A549 (cell line): ENCODE measurements around the gene FNBP1L. TPM values are rescaled to one million over a fixed set of nuclear protein-coding genes. Genes with fewer than 3 reads are reported as not detected.

Experiments
- ATAC-seq, 2 experiments: fragments of 200-7000 bp in 1 of 2; fragments of >200 bp in 1 of 2; cut with Nextera tagmentation in 1 of 2; cut with Tn5 transposase in 1 of 2; 3 replicates each; pipeline versions ENCODE4 v1.8.0 to v1.9.1; 2018 to 2020; ENCODE audit warnings: mild to moderate bottlenecking in 1 of 2, moderate library complexity in 1 of 2
- CTCF ChIA-PET: fragments of 300-600 bp; sonication (Branson Sonifier 250); formaldehyde crosslinking; extraction: SDS; loops from one replicate; lab custom pipeline; 2021; ENCODE audit warnings: antibody characterized with exemption, inconsistent platforms; lab: Yijun Ruan, JAX
- POLR2A ChIA-PET: fragments of 350-600 bp; formaldehyde crosslinking; extraction: SDS; loops from one replicate; lab custom pipeline; 2021; ENCODE audit warnings: antibody characterized with exemption, inconsistent platforms; lab: Yijun Ruan, JAX
- DNase-seq, 2 experiments: peaks; one replicate each; pipeline versions ENCODE4 v3.0.0 to v3.0.0-alpha.2; 2011 to 2016; ENCODE audit warnings: low read depth in 1 of 2, low spot score in 1 of 2
- FAIRE-seq: peaks from 2 replicates; lab custom pipeline; 2011; peaks lifted over from hg19 to GRCh38; lab: Jason Lieb, UNC
- H3K27ac ChIP-seq, 2 experiments: fragments of >200 bp; sonication (Bioruptor Twin); formaldehyde crosslinking; 3 replicates each; pipeline ENCODE4 v1.5.1; 2016 to 2017
- H3K4me1 ChIP-seq: fragments of >200 bp; sonication (Bioruptor Twin); formaldehyde crosslinking; 3 replicates; pipeline ENCODE4 v1.6.1; 2016
- H3K4me2 ChIP-seq: fragments of >200 bp; sonication (Bioruptor Twin); formaldehyde crosslinking; 3 replicates; pipeline ENCODE4 v1.6.1; 2016
- H3K4me3 ChIP-seq: fragments of >200 bp; sonication (Bioruptor Twin); formaldehyde crosslinking; 3 replicates; pipeline ENCODE4 v1.5.1; 2016
- H3K9me3 ChIP-seq: fragments of >200 bp; sonication (Bioruptor Twin); formaldehyde crosslinking; 3 replicates; pipeline ENCODE4 v1.6.1; 2016
- EHF ChIP-seq: fragments of 250-450 bp; sonication (Bioruptor Pico); IDR thresholded peaks from 2 replicates; pipeline ENCODE4 v1.5.0; 2020; ENCODE audit warnings: mild to moderate bottlenecking
- FOXS1 ChIP-seq: fragments of 250-450 bp; sonication (Bioruptor Pico); IDR thresholded peaks from 2 replicates; pipeline ENCODE4 v1.5.0; 2020; ENCODE audit warnings: mild to moderate bottlenecking, moderate library complexity
- HEYL ChIP-seq: fragments of 250-450 bp; sonication (Bioruptor Pico); IDR thresholded peaks from 2 replicates; pipeline ENCODE4 v1.8.0; 2021; ENCODE audit warnings: mild to moderate bottlenecking, moderate library complexity
- HOXA7 ChIP-seq: fragments of 250-450 bp; sonication (Bioruptor Pico); IDR thresholded peaks from 2 replicates; pipeline ENCODE4 v1.5.0; 2020; ENCODE audit warnings: mild to moderate bottlenecking, moderate library complexity
- HOXB5 ChIP-seq: fragments of 250-450 bp; sonication (Bioruptor Pico); IDR thresholded peaks from 2 replicates; pipeline ENCODE4 v1.5.0; 2020; ENCODE audit warnings: mild to moderate bottlenecking, moderate library complexity
- KDM1A ChIP-seq: fragments of 200-600 bp; sonication (generic); IDR thresholded peaks from 2 replicates; pipeline ENCODE4 v1.6.1; 2016; ENCODE audit warnings: low read depth, mild to moderate bottlenecking
- KDM5A ChIP-seq: fragments of 200-600 bp; sonication (generic); IDR thresholded peaks from 2 replicates; pipeline ENCODE4 v1.6.1; 2016; ENCODE audit warnings: antibody characterized with exemption, mild to moderate bottlenecking
- NFE2L2 ChIP-seq: fragments of 150-350 bp; conservative IDR thresholded peaks from 2 replicates; pipeline ENCODE4 v1.6.1; 2014; ENCODE audit warnings: low read length
- POLR2A ChIP-seq: IDR thresholded peaks from 2 replicates; pipeline ENCODE4 v1.6.1; 2012; ENCODE audit warnings: mild to moderate bottlenecking, low read length
- RAD21 ChIP-seq, 2 experiments: fragments of >200 bp in 1 of 2; sonication (Bioruptor Twin) in 1 of 2; formaldehyde crosslinking in 1 of 2; IDR thresholded peaks in 1 of 2; conservative IDR thresholded peaks in 1 of 2; 2 replicates in 1 of 2; 3 replicates in 1 of 2; pipeline ENCODE4 v1.6.1; 2012 to 2018; ENCODE audit warnings: inconsistent platforms in 1 of 2
- RNF2 ChIP-seq: fragments of 200-600 bp; sonication (generic); IDR thresholded peaks from 2 replicates; pipeline ENCODE4 v1.6.1; 2016; ENCODE audit warnings: low read depth, mild to moderate bottlenecking, antibody characterized with exemption, moderate library complexity, borderline replicate concordance
- SREBF2 ChIP-seq: fragments of 450-650 bp; IDR thresholded peaks from 2 replicates; pipeline ENCODE4 v1.6.1; 2014; ENCODE audit warnings: mild to moderate bottlenecking, moderate library complexity
- TFCP2L1 ChIP-seq: fragments of 250-450 bp; sonication (Bioruptor Pico); IDR thresholded peaks from 2 replicates; pipeline ENCODE4 v1.5.0; 2021; ENCODE audit warnings: mild to moderate bottlenecking
- WGBS: methylation state at CpG from one replicate; pipeline ENCODE4 v1.1.6; 2017; ENCODE audit errors: missing lambda C conversion rate; 5-methylcytosine and 5-hydroxymethylcytosine counted together
- polyA plus RNA-seq, 4 experiments: library from polyadenylated mRNA; depleted of rRNA in 3 of 4; stranded (reverse); fragments of >200 nt; fragmentation: RNase III in 1 of 4; extraction: RNeasy Plus Mini Kit Qiagen cat#74134 plus additional on column Dnase treatment in 1 of 4; gene quantifications; 2 replicates in 3 of 4; 3 replicates in 1 of 4; pipeline ENCODE4 v1.2.3, GENCODE V29; 2011 to 2017
- TF ChIP-seq, protein P1 (sequence below): fragments of 250-450 bp; sonication (Bioruptor Pico); IDR thresholded peaks from 2 replicates; pipeline ENCODE4 v1.5.0; 2021; ENCODE audit warnings: mild to moderate bottlenecking, moderate library complexity, borderline replicate concordance
- TF ChIP-seq, protein P2 (sequence below): fragments of 450-650 bp; IDR thresholded peaks from 2 replicates; pipeline ENCODE4 v1.6.1; 2014; ENCODE audit warnings: antibody characterized with exemption
- TF ChIP-seq, protein P3 (sequence below): IDR thresholded peaks from 2 replicates; pipeline ENCODE4 v1.6.1; 2012
- TF ChIP-seq, protein P4 (sequence below): fragments of 200-600 bp; sonication (generic); IDR thresholded peaks from 2 replicates; pipeline ENCODE4 v1.6.1; 2016; ENCODE audit warnings: antibody characterized with exemption, mild to moderate bottlenecking, moderate library complexity
- TF ChIP-seq, protein P5 (sequence below): fragments of 150-350 bp; IDR thresholded peaks from 2 replicates; pipeline ENCODE4 v1.6.1; 2014; ENCODE audit warnings: low read depth, mild to moderate bottlenecking, low read length

FNBP1L gene
- polyA plus RNA-seq, 2 of the 4 experiments (the other 2 are of a cell fraction), result 19.8 to 42.3 TPM

DNA sequence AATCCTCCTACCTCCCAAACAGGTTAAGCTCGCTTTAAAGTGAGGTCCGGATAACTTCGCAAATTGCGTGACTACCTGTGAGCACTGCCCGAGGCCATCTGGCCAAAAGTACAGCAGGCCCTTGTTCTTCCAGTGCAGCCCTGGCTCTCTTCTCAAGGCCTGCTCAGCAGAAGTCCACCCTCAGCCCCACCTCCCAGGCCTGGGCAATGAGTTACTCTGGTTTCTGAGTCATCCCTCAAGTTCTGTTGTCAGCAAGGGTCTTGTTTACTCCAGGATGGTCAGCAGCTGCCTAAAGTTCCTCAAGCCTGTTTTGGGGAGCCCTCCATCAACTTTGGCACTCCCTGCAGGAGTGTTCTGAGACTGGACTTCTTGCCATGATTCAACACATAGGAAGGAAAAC, 132.0 kb downstream of the FNBP1L start:
- FAIRE-seq (no peak), ATAC-seq (peak in 1 of 2 experiments; percentile 66; a peak in 3 of 6 replicates), DNase-seq (peak in 1 of 2 experiments; percentile 39)
- H3K9me3 ChIP-seq, result no peaks in the 10 kb centered on the region
- H3K4me3 ChIP-seq, result no peak overlapping the region
- CTCF ChIA-PET, result interaction anchor here (2.1 kb wide), 1 partner anchor 265 kb away, joined by 6 read pairs; no protein-coding TSS in a partner anchor
- TF ChIP-seq KDM1A, result no peak
- TF ChIP-seq EHF (CRISPR knock-in tag), result no peak
- TF ChIP-seq, protein P1, sequence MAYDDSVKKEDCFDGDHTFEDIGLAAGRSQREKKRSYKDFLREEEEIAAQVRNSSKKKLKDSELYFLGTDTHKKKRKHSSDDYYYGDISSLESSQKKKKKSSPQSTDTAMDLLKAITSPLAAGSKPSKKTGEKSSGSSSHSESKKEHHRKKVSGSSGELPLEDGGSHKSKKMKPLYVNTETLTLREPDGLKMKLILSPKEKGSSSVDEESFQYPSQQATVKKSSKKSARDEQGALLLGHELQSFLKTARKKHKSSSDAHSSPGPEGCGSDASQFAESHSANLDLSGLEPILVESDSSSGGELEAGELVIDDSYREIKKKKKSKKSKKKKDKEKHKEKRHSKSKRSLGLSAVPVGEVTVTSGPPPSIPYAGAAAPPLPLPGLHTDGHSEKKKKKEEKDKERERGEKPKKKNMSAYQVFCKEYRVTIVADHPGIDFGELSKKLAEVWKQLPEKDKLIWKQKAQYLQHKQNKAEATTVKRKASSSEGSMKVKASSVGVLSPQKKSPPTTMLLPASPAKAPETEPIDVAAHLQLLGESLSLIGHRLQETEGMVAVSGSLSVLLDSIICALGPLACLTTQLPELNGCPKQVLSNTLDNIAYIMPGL, result no peak
- TF ChIP-seq HOXB5 (CRISPR knock-in tag), result no peak
- TF ChIP-seq HOXA7, result no peak
- no peak for TF ChIP-seq NFE2L2
- TF ChIP-seq, all 56 proteins: peak for 0
- 100% methylated on average over 2 of the region's 5 CpGs for WGBS
- POLR2A ChIA-PET, result no interaction called here
- H3K4me1 ChIP-seq, result peaks cover 63% of the 10 kb centered on the region
- H3K4me2 ChIP-seq, result peak overlapping the region; percentile 29
- H3K27ac ChIP-seq, result peak overlapping the region; percentile 56 to 83

DNA sequence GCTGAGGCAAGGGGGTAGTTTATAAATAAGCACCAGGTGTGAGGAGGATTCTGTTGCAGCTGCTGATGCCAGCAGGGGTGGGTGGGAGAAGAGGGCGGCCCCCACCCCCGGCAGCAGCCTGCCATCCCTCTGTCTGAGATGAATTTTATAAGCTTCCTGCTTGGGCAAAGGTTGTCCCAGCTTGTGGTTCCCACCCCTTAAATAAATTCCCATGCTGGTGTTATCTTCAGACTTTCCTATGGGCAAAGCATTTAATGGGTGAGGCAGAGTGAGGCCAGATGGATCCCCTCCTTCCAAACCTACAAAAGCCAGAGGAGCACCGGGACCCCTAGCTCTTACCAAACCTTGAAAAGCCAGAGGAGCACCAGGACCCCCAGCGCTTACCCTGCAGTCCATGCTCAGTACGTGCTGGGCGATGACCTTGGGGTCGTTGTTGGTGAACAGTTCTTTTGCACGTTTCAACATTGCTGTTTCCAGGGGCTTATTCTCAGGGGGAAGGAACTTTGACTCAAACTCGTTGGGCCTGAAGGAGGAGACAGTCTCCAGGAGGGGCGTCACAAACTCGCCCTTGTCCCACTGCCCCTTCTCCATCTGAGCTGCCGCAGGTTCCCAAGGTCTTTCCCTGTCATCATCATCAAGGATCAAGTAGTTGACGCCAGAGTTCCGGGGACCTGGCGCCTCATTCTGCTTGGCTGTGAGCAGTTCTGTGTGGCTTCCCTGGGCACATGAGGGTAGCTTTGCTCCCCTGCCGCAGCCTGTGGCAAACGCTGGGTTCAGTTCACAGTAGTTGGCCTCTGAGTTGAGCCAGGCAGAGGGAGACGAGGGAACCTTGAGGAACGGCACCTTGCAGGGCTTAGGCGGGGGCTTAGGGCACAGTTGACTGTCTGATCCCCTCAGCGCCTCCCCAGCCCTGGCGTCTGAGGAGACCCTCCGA, 134.3 kb downstream of the FNBP1L start:
- CTCF ChIA-PET, result interaction anchor here (1.6 to 3.3 kb wide), 3 partner anchors 10 to 262 kb away, joined by 6 to 10 read pairs (median 6); no protein-coding TSS in a partner anchor
- POLR2A ChIA-PET, result no interaction called here
- no peak for FAIRE-seq
- peaks cover 84% of the 10 kb centered on the region for H3K4me1 ChIP-seq
- no peak for DNase-seq
- 89% methylated on average over 16 of the region's 23 CpGs for WGBS
- H3K9me3 ChIP-seq, result no peaks in the 10 kb centered on the region
- H3K4me2 ChIP-seq, result no peak overlapping the region
- peak overlapping the region; percentile 73 to 83; a peak in 4 of 6 replicates for H3K27ac ChIP-seq
- ATAC-seq, result no peak
- TF ChIP-seq KDM5A (no peak), HOXB5 (CRISPR knock-in tag) (no peak), TFCP2L1 (CRISPR knock-in tag) (no peak), SREBF2 (no peak)
- TF ChIP-seq, protein P2, sequence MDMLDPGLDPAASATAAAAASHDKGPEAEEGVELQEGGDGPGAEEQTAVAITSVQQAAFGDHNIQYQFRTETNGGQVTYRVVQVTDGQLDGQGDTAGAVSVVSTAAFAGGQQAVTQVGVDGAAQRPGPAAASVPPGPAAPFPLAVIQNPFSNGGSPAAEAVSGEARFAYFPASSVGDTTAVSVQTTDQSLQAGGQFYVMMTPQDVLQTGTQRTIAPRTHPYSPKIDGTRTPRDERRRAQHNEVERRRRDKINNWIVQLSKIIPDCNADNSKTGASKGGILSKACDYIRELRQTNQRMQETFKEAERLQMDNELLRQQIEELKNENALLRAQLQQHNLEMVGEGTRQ, result no peak
- H3K4me3 ChIP-seq, result no peak overlapping the region

DNA sequence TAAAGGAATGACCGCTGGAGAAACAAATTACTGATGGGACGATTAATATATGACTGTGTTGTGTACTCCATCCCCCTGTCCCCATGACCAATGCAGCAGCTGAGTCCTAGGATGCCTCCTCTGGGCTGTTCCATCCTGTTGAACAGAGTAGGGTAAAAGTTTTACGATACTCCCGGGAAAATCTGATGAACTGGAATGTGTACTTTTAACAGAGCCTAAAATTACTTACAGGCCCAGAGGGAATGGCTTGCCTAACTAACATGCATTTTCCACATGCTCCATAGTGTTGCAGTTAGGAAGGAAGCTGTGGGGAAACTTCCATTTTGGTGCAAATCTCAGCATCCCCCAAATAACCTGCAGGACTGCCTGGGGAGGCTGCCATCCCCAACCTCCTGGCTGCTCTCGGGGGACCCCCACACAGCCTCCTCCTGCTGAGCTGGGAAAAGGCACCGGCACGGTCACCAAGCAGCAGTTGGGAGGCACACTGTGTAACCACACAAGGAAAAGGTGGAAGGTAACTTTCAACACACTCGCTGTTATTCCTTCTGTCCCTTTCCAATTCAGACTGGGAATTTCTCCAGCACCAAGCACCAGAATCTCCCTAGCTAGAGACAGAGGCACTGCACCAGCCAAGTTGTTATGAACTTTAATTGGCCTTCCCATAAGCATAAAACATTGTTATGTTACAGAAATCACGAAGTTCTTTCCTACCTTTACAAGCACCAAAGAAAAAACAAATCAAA, 136.5 kb downstream of the FNBP1L start:
- Histone ChIP-seq H3K27ac (peak overlapping the region; percentile 73 to 83), H3K9me3 (no peaks in the 10 kb centered on the region), H3K4me2 (peak overlapping the region; percentile 69), H3K4me3 (no peak overlapping the region; the same call in 2 of the 3 replicates), H3K4me1 (peaks cover 84% of the 10 kb centered on the region)
- DNase-seq, result no peak
- TF ChIP-seq RNF2 (no peak), RAD21 (conservative IDR thresholded peaks at IDR 0.05 in 1 of 2, IDR thresholded peaks at IDR 0.05 in 1 of 2) (no peak), HOXA7 (no peak), HEYL (CRISPR knock-in tag) (no peak), POLR2A (no peak), FOXS1 (CRISPR knock-in tag) (no peak), EHF (CRISPR knock-in tag) (no peak)
- TF ChIP-seq, protein P3, sequence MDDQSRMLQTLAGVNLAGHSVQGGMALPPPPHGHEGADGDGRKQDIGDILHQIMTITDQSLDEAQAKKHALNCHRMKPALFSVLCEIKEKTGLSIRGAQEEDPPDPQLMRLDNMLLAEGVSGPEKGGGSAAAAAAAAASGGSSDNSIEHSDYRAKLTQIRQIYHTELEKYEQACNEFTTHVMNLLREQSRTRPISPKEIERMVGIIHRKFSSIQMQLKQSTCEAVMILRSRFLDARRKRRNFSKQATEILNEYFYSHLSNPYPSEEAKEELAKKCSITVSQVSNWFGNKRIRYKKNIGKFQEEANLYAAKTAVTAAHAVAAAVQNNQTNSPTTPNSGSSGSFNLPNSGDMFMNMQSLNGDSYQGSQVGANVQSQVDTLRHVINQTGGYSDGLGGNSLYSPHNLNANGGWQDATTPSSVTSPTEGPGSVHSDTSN, result no peak
- TF ChIP-seq, protein P4, sequence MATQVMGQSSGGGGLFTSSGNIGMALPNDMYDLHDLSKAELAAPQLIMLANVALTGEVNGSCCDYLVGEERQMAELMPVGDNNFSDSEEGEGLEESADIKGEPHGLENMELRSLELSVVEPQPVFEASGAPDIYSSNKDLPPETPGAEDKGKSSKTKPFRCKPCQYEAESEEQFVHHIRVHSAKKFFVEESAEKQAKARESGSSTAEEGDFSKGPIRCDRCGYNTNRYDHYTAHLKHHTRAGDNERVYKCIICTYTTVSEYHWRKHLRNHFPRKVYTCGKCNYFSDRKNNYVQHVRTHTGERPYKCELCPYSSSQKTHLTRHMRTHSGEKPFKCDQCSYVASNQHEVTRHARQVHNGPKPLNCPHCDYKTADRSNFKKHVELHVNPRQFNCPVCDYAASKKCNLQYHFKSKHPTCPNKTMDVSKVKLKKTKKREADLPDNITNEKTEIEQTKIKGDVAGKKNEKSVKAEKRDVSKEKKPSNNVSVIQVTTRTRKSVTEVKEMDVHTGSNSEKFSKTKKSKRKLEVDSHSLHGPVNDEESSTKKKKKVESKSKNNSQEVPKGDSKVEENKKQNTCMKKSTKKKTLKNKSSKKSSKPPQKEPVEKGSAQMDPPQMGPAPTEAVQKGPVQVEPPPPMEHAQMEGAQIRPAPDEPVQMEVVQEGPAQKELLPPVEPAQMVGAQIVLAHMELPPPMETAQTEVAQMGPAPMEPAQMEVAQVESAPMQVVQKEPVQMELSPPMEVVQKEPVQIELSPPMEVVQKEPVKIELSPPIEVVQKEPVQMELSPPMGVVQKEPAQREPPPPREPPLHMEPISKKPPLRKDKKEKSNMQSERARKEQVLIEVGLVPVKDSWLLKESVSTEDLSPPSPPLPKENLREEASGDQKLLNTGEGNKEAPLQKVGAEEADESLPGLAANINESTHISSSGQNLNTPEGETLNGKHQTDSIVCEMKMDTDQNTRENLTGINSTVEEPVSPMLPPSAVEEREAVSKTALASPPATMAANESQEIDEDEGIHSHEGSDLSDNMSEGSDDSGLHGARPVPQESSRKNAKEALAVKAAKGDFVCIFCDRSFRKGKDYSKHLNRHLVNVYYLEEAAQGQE, result no peak
- TF ChIP-seq, protein P5, sequence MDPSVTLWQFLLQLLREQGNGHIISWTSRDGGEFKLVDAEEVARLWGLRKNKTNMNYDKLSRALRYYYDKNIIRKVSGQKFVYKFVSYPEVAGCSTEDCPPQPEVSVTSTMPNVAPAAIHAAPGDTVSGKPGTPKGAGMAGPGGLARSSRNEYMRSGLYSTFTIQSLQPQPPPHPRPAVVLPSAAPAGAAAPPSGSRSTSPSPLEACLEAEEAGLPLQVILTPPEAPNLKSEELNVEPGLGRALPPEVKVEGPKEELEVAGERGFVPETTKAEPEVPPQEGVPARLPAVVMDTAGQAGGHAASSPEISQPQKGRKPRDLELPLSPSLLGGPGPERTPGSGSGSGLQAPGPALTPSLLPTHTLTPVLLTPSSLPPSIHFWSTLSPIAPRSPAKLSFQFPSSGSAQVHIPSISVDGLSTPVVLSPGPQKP, result no peak
- TF ChIP-seq, protein P1, result no peak
- ATAC-seq, result peak; percentile 36 to 52; a peak in 3 of 6 replicates
- no peak for FAIRE-seq
- WGBS, result 49% methylated on average over 8 of the region's 9 CpGs
- ChIA-PET CTCF (interaction anchor here (0.7 to 3.3 kb wide), 5 partner anchors 9 to 258 kb away, joined by 3 to 10 read pairs (median 3); no protein-coding TSS in a partner anchor), POLR2A (no interaction called here)
